CD4-positive, alpha-beta T cell treated with Interleukin-17A for 1 hour (primary cell): ENCODE results near the gene JCHAIN.
"Not testable (repeated sequence)": the region's sequence is repeated elsewhere in the genome, so short reads cannot be mapped to it uniquely, and the experiment has no call there.

Experiments
- DNase-seq: peaks from one replicate; pipeline ENCODE4 v3.0.0-alpha.2; 2020

JCHAIN gene

DNA sequence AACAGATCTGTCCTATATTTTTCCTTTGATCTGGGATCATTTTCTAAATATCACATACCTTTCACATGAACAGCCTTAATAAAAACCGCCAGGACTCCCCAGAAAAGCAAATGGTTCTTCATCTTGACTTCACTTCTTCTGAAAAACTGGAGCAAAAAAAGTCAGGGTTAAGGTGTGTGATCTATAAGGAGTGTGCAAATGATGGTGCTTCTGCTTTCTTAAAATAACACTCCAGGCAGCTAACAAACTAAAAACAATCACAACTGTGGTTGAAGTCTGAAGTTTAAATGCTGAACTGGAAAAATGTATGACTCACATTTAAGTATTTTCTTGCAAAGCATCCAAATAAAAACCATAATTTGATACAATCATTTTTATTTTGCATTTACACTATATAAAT, at the start of gene JCHAIN:
TSS of gene JCHAIN (minus strand) at position 140 of the 400 bp plus-strand sequence. CDS start at position 122, 18 bp downstream.
- no peak for DNase-seq

DNA sequence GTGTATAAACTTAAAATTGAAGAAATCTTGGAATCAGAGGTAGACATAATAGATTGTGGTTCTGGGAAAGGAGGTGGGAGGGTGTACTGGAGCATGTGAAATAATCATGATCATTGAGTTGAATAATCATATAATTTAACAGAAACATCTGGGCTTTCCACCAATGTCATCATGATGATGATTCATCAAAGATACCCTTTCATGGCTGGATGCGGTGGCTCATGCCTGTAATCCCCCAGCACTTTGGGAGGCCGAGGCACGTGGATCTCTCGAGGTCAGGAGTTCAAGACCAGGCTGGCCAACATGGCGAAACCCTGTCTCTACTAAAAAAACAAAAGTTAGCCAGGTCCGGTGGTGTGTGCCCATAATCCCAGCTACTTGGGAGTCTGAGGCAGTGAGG, 48.8 kb upstream of the JCHAIN start:
- no peak for DNase-seq

DNA sequence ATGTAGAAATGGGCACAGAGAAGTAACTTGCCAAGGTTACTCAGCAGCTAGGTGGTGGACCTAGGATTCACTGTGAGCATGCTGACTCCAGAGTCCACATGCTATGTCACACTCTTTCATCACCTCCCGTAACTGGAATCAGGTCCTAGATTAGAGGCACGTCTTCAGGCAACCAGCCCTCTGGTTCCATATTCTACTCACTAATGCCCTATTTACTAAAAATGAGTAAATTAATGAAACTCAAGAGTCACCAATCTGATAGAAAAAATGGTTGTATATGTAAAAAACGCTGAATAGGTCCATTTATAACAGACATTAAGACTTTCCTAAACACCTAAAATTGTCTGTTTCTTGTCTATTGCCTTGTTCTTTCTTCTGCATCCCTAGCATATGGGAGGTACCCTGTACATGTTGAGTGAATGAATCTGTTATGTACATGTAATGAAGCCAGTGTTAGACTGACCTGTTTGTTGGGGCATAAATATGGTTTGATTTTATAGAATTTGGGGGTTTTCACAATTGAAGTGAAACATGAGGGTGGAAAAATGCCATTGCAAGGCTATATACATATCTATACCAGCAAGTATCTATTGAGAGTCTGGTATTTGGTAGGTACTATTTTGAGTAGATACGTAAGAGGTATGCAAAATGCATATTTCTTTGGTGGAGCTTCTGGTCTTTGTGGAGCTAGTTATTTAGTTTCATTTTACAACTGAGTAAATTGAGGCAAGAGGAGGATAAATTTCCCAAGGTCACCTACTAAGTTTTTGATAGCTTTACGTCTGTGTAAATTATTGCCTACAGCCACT, 48.0 kb upstream of the JCHAIN start:
- no peak for DNase-seq

GRCh38 chr4:70713453-70714078, 47.3 kb upstream of the JCHAIN start:
- no peak for DNase-seq

- no peak for DNase-seq
Observed at GRCh38 chr4:70712604-70713452, 46.5 kb upstream of the JCHAIN start.

- DNase-seq = no peak
Observed at GRCh38 chr4:70712150-70712549, 45.8 kb upstream of the JCHAIN start.

GRCh38 chr4:70711599-70711998, 45.3 kb upstream of the JCHAIN start:
- no peak for DNase-seq

- DNase-seq = no peak
Observed at GRCh38 chr4:70709611-70710205, 43.4 kb upstream of the JCHAIN start.

GRCh38 chr4:70706516-70706915, 40.2 kb upstream of the JCHAIN start:
- DNase-seq = no peak

DNA sequence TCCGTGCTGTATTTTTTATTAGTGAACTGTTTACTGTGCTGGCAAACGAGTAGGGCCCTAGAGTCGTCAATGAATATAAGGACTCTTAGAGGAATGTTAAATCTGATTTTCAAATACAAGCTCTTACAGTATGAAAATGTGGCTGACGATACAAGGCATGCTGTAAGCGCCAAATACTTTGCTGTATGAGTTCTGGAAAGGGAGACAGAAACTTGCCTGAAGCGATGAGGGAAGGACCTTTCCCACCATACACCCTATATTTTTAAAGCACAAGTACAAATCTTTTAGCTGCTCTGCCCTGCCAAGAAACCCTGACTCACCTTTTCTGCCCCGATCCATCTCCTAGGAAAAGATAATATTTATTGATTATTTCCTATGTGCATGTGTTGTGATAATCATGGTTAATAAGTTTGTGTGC, 39.7 kb upstream of the JCHAIN start:
- no peak for DNase-seq

GRCh38 chr4:70705183-70706043, 39.1 kb upstream of the JCHAIN start:
- peak; percentile 79 for DNase-seq

DNA sequence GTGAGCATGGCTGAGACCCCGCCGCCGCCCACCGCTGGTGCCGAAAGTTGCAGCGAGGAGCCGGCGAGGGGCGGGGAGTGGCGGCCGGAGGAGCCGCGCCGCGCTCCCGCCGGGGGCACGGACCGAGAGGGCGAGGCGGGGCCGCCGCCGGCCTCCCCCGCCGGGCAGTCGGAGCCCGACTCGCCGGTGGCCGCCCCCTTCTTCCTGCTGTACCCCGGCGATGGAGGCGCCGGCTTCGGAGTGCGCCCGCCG, 38.5 kb upstream of the JCHAIN start:
- no peak for DNase-seq

GRCh38 chr4:70704215-70704930, 38.1 kb upstream of the JCHAIN start:
- DNase-seq = peak; percentile 68

DNA sequence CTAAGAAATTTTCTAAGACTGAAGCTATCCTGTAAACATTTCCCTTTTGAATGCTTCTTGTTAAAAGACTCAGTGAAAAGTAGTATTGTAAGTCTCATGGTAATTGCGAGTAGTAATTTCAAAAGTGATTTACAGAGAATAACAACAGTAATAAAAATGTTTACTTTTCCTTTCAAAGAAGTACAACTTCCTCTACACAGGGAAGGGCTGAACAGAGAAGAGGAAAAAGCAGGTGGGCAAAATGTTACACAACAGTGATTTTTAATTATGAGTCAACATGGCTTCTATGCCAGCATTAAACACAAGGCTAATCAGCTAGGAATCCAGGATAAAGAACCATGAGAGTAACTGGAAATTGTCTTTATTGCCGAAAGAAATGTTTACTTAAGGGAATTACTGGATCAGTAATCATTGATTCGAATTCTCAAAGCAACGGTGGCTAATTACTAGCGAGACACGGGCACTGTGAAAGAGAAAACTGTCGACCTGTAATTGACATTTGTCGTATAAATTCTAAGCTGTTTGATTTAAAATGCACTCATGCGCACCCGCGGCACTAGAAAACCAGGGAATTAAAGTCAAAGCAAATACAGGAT, 37.4 kb upstream of the JCHAIN start:
- DNase-seq = no peak

GRCh38 chr4:70702592-70702991, 36.3 kb upstream of the JCHAIN start:
- DNase-seq = not testable (repeated sequence)

GRCh38 chr4:70701271-70701670, 35.0 kb upstream of the JCHAIN start:
- DNase-seq = no peak

DNA sequence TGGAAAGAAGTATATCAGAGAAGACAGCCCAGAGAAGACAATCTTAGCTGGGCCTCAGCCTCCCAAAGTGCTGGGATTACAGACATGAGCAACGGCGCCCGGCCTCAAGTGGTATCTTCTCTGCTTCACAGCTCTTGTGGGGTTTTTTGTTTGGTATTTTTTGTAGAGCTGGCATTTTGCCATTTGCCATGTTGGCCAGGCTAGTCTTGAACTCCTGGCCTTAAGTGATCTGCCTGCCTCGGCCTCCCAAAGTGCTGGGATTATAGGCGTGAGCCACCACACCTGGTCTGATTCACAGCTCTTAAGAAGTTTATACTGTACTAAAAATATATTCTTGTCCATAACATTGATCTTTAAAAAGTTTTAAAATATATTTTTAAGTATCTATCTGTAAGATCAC, 34.4 kb upstream of the JCHAIN start:
- no peak for DNase-seq

DNA sequence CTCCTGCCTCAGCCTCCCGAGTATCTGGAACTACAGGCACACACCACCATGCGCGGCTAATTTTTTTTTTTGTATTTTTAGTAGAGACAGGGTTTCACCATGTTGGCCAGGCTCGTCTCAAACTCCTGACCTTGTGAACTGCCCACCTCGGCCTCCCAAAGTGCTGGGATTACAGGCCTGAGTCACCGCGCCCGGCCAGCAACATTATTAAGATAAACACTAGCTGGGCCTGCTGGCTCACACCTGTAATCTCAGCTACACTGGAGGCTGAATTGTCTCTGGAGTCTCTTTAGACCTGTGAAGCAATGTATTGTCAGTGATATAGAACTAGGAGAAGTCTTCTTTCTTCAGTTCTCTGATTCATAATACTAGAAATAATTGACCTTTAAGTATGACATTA, 32.1 kb upstream of the JCHAIN start:
- DNase-seq = not testable (repeated sequence)

- DNase-seq = not testable (repeated sequence)
Observed at GRCh38 chr4:70694633-70695032, 28.3 kb upstream of the JCHAIN start.

DNA sequence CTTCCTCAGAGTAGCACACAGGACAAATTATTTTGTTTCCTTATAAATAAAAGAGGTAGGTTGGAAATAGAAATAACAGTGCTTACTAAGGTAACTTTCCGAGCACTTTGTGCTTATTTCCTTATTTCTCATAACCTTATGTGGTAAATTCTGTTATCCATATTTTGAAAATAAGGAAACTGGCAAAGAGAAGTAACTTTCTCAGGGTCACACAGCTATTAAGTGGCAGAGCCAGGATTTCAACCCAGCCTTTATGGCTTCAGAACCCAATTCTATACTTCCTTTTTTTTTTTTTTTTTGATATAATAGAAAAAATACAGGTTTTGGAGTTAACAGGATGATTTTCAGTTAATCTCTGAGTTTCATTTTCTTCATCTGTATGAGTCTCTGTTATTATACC, 25.4 kb upstream of the JCHAIN start:
- no peak for DNase-seq

GRCh38 chr4:70688795-70689231, 22.5 kb upstream of the JCHAIN start:
- DNase-seq = peak; percentile 16
